HG02973 (cell line): Measurements from ENCODE around the gene NBPF11.
"Not testable (repeated sequence)": the region's sequence is repeated elsewhere in the genome, so short reads cannot be mapped to it uniquely, and the experiment has no call there.

Experiments used
- ATAC-seq: cut with Tn5 transposase; IDR thresholded peaks from one replicate; pipeline ENCODE4 v1.9.1; 2021; ENCODE audit warnings: moderate library complexity; ENCODE audit not compliant: unreplicated experiment

NBPF11 gene

DNA sequence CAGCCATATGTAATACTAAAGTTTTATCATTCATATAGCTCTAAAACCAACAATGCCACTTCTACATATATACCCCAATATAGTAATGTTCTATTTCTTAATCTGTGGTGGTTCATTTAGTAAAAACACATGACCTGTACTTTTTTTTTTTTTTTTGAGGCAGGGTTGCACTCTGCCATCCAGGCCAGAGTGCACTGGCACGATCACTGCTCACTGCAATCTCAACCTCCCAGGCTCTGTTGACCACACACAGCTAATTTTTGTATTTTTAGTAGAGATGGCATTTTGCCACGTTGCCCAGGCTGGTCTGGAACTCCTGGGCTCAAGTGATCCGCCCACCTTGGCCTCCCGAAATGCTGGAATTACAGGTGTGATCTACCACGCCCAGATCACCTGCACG is 2.1 kb downstream of the NBPF11 start:
- not testable (repeated sequence) for ATAC-seq

DNA sequence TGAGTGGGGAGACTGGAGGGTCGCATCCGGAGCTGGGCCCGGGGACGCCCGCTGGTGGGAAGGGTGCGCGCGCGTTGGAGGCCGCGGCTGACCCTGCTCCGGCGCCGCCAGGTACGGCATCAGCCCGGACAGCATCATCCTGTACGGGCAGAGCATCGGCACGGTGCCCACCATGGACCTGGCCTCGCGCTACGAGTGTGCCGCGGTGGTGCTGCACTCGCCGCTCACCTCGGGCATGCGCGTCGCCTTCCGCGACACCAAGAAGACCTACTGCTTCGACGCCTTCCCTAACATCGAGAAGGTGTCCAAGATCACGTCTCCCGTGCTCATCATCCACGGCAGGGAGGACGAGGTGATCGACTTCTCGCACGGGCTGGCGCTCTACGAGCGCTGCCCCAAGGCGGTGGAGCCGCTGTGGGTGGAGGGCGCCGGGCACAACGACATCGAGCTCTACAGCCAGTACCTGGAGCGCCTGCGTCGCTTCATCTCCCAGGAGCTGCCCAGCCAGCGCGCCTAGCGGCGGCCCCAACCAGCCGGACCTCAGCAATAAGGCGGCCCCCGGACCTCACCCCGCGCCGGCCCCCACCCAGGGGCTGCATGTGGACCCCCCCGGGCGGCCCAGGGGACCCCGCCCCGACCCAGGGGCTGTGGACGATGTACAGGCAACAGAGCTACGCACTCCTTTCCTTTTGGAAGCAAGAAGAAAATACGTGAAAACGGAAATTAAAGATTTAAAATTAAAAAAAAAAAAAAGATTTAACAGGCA is 2.8 kb downstream of the NBPF11 start:
- not testable (repeated sequence) for ATAC-seq

- not testable (repeated sequence) for ATAC-seq
Measured at GRCh38 chr1:148147052-148147838, 4.8 kb downstream of the NBPF11 start.

- ATAC-seq = not testable (repeated sequence)
Measured at GRCh38 chr1:148146191-148146997, 5.7 kb downstream of the NBPF11 start.

GRCh38 chr1:148143223-148143622 is 8.9 kb downstream of the NBPF11 start:
- not testable (repeated sequence) for ATAC-seq

DNA sequence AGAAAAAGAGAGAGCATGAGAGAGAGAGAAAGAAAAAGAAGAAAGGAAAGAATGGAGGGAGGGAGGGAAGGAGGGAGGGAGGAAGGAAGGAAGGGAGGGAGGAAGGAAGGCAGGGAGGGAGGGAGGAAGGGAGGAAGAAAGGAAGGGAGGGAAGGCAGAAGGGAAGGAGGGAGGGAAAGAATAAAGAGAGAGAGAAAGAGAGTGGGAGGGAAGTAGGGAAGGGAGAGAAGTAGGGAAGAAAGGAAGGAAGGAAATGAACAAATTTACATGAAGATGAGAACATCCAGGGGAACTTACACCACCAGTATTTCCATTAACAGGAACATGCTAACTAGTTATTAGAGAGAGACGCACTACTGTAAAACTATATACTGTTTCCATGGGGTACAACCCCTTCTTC is 10.1 kb downstream of the NBPF11 start:
- ATAC-seq = not testable (repeated sequence)

- ATAC-seq = not testable (repeated sequence)
Measured at GRCh38 chr1:148138606-148139005, 13.5 kb downstream of the NBPF11 start.

DNA sequence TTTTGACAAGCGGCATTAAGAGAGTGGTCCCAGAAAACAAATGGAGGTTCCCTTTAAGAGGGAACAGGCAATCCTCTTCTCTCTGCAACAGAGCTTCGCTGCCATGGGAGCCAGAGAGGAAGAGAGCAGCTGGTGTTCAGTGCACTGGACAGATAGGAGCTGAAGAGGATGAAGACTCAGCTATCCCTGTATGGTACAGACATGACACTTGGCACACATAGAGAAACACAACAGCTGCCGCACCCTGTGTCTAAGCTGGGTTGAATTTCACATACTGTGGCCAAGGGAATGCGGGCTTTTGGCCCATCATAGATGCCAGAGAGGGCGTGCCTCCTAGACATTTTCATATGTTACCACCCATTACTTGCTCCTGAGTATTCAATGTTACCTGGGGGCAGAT is 29.7 kb downstream of the NBPF11 start:
- not testable (repeated sequence) for ATAC-seq

DNA sequence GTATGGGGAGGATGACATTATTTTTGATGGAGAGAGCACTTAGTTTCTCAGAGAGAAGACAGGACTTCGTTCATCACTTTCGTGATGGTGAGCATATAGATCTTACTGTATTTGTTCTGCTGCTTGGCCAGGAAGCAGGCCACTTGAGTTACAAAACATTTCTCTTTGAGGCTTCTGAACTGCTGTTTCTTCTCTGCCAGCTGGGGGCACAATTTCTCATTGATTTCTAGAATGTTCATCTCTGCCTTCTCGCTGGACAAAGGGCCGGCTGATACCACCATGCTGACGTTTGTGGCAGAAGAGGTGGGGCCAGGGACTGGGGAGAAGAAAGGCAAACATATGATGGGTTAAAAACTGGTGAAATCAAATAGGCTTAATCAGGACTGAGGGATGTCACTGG is 31.7 kb downstream of the NBPF11 start:
- ATAC-seq = not testable (repeated sequence)

- not testable (repeated sequence) for ATAC-seq
Measured at GRCh38 chr1:148095732-148096131, 56.3 kb downstream of the NBPF11 start.

DNA sequence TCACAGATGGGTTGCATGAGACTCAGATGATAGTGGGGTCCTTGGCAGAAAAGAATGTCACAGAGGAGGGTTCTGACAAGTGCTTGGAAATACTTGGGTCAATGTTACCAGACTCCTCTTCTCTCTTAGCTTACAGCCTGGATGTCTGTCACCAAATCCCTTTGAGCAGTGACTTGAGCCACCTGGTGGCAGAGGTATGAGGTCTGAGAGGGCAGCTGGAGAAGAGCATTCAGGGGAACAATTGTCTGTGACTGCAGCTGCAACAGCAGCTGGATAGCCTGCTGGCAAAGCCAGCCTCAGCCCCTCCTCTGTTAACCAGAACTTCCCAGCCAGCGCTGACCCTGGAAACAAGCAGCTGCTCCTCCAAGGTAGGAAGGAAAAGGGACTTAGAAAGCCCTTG is 65.9 kb downstream of the NBPF11 start:
- ATAC-seq = not testable (repeated sequence)

GRCh38 chr1:148081205-148081604 is 70.9 kb downstream of the NBPF11 start:
- not testable (repeated sequence) for ATAC-seq

DNA sequence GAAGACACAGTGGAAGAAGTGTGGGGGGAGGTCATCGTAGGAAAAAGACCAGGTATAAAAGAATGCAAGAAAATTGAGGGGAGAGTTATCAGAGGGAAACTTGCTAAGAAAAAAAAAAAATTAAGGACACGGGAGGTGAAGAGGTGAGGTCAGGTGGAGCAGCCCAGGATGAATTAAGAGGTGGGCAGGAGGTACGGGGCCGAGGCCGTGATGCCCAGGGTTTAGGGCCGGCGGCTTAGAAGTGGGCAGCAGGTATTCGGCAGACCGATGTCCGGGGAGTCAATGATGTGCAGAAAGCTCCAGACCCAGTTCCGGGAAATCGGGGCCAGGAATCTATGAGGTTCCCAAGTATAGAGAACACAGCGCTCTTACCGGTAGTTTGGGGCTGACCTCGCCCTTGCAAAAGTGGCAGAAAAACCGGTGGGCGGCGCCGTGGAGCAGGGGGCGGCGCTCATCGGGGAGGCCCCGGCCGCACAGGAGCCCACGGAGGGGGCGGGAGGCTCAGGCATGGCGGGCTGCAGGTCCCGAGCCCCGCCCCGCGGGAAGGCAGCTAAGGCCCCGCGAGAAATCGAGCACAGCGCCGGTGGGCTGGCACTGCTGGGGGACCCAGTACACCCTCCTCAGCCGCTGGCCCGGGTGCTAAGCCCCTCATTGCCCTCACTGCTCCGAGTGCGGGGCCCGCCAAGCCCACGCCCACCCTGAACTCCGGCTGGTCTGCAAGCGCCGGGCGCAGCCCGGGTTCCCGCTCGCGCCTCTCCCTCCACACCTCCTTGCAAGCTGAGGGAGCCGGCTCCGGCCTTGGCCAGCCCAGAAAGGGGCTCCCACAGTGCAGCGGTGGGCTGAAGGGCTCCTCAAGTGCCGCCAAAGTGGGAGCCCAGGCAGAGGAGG is 73.2 kb downstream of the NBPF11 start:
- not testable (repeated sequence) for ATAC-seq

DNA sequence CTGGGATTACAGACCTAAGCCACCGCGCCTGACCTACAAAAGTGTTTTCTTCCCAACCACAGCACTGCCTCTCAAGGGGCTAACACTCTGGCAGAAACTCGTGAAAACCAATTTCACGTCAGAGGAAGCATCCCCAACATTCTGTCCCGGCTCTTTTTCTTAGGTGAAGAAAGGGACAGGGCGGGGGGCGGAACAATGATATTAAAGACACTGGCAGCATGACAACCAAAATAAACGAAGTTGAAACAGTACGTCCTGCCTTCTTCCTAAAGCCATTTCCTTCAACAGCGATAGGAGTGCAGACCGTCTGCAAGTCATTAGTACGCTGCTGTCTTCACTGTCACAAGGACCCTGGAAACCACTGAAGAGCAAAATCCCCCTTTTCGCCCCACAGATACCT is 74.0 kb downstream of the NBPF11 start:
- ATAC-seq = not testable (repeated sequence)

GRCh38 chr1:148077458-148077857 is 74.6 kb downstream of the NBPF11 start:
- ATAC-seq = not testable (repeated sequence)

- ATAC-seq = not testable (repeated sequence)
Measured at GRCh38 chr1:148073392-148073791, 78.7 kb downstream of the NBPF11 start.

GRCh38 chr1:148068606-148069005 is 83.5 kb downstream of the NBPF11 start:
- not testable (repeated sequence) for ATAC-seq

GRCh38 chr1:148068201-148068600 is 83.9 kb downstream of the NBPF11 start:
- not testable (repeated sequence) for ATAC-seq

- ATAC-seq = not testable (repeated sequence)
Measured at GRCh38 chr1:148060294-148060701, 91.8 kb downstream of the NBPF11 start.

DNA sequence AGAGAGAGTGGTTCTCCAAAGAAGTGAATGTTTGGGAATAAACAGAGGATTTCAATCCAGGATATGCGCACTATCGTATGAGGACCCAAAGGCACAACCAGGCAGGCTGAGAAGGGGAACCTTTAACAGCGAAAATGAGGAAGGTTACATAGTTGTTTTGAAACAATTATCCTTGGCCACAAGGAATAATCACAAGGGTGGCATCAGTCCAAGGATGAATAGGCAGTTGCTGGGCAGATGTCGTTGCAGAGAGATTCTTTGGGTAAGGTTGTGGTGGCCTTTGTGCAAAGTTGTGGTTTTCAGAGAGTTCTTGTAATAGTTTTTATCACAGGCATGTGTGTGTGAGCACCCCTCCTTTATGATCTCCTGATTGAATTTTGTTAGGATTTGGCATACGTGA is 94.7 kb downstream of the NBPF11 start:
- ATAC-seq = not testable (repeated sequence)
